ENCODE results near the gene SH2D3A.

SH2D3A gene

GRCh38 chr19:6705931-6706632 is 61.2 kb downstream of the SH2D3A start:
- ChIA-PET POLR2A (no interaction called here), CTCF (no interaction called here)
- no peak for TF ChIP-seq ZNF558 (tag by site-specific recombination; IDR thresholded peaks at IDR 0.05)
- no peak for TF ChIP-seq SCRT2 (tag by site-specific recombination; IDR thresholded peaks at IDR 0.05)
- TF ChIP-seq ZNF830 (tag by site-specific recombination; IDR thresholded peaks at IDR 0.05; ENCODE audit: low read depth) = no peak
- TF ChIP-seq, protein P1, sequence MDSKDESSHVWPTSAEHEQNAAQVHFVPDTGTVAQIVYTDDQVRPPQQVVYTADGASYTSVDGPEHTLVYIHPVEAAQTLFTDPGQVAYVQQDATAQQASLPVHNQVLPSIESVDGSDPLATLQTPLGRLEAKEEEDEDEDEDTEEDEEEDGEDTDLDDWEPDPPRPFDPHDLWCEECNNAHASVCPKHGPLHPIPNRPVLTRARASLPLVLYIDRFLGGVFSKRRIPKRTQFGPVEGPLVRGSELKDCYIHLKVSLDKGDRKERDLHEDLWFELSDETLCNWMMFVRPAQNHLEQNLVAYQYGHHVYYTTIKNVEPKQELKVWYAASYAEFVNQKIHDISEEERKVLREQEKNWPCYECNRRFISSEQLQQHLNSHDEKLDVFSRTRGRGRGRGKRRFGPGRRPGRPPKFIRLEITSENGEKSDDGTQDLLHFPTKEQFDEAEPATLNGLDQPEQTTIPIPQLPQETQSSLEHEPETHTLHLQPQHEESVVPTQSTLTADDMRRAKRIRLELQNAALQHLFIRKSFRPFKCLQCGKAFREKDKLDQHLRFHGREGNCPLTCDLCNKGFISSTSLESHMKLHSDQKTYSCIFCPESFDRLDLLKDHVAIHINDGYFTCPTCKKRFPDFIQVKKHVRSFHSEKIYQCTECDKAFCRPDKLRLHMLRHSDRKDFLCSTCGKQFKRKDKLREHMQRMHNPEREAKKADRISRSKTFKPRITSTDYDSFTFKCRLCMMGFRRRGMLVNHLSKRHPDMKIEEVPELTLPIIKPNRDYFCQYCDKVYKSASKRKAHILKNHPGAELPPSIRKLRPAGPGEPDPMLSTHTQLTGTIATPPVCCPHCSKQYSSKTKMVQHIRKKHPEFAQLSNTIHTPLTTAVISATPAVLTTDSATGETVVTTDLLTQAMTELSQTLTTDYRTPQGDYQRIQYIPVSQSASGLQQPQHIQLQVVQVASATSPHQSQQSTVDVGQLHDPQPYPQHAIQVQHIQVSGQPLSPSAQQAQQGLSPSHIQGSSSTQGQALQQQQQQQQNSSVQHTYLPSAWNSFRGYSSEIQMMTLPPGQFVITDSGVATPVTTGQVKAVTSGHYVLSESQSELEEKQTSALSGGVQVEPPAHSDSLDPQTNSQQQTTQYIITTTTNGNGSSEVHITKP (tag by site-specific recombination; IDR thresholded peaks at IDR 0.05) = no peak
- TF ChIP-seq ZNF394 (tag by site-specific recombination; IDR thresholded peaks at IDR 0.05; ENCODE audit: borderline replicate concordance) = no peak
- TF ChIP-seq ZNF76 (tag by site-specific recombination; IDR thresholded peaks at IDR 0.05; ENCODE audit: borderline replicate concordance, low read depth) = no peak
- TF ChIP-seq, protein P2, sequence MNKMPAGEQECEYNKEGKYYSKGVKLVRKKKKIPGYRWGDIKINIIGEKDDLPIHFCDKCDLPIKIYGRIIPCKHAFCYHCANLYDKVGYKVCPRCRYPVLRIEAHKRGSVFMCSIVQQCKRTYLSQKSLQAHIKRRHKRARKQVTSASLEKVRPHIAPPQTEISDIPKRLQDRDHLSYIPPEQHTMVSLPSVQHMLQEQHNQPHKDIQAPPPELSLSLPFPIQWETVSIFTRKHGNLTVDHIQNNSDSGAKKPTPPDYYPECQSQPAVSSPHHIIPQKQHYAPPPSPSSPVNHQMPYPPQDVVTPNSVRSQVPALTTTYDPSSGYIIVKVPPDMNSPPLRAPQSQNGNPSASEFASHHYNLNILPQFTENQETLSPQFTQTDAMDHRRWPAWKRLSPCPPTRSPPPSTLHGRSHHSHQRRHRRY (tag by site-specific recombination; IDR thresholded peaks at IDR 0.05) = no peak
- no peak for TF ChIP-seq ZNF692 (tag by site-specific recombination; IDR thresholded peaks at IDR 0.05)
- no peak for TF ChIP-seq ZNF510 (tag by site-specific recombination; IDR thresholded peaks at IDR 0.05; ENCODE audit: insufficient replicate concordance)
- TF ChIP-seq ZBTB11 (tag by site-specific recombination; conservative IDR thresholded peaks at IDR 0.05; ENCODE audit: low read depth) = no peak
- no peak for TF ChIP-seq ZNF404 (tag by site-specific recombination; IDR thresholded peaks at IDR 0.05)
- no peak for TF ChIP-seq ZNF211 (tag by site-specific recombination; IDR thresholded peaks at IDR 0.05; ENCODE audit: low read depth)
- no peak for TF ChIP-seq ZNF544 (tag by site-specific recombination; IDR thresholded peaks at IDR 0.05)
- TF ChIP-seq GLI4 (tag by site-specific recombination; IDR thresholded peaks at IDR 0.05) = no peak
- TF ChIP-seq, protein P3, sequence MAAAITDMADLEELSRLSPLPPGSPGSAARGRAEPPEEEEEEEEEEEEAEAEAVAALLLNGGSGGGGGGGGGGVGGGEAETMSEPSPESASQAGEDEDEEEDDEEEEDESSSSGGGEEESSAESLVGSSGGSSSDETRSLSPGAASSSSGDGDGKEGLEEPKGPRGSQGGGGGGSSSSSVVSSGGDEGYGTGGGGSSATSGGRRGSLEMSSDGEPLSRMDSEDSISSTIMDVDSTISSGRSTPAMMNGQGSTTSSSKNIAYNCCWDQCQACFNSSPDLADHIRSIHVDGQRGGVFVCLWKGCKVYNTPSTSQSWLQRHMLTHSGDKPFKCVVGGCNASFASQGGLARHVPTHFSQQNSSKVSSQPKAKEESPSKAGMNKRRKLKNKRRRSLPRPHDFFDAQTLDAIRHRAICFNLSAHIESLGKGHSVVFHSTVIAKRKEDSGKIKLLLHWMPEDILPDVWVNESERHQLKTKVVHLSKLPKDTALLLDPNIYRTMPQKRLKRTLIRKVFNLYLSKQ (tag by site-specific recombination; IDR thresholded peaks at IDR 0.05; ENCODE audit: borderline replicate concordance) = no peak
- Histone ChIP-seq H3K4me3 (ENCODE audit: low read depth, low read length) (no peak overlapping the region), H3K36me3 (ENCODE audit: control insufficient read depth in 2 of 2, insufficient read depth in 1 of 2, low read length in 2 of 2) (no peaks in the 10 kb centered on the region), H3K27ac (ENCODE audit: extremely low read depth, low read depth, low read length) (no peak overlapping the region), H3K4me1 (ENCODE audit: control insufficient read depth, insufficient read depth, low read length) (no peaks in the 10 kb centered on the region), H3K9me3 (ENCODE audit: control insufficient read depth, insufficient read depth, low read depth, low read length) (no peaks in the 10 kb centered on the region)

Measured in HEK293 (cell line).